SK-N-SH (cell line): ENCODE measurements around the gene DOHH.

Source experiments
- CTCF ChIP-seq: fragments of 200-600 bp; sonication (generic); IDR thresholded peaks from 2 replicates; pipeline ENCODE4 v1.6.1; 2017; ENCODE audit warnings: antibody characterized with exemption, mild to moderate bottlenecking, moderate library complexity
- EZH2phosphoT487 ChIP-seq: fragments of 200-600 bp; sonication (generic); IDR thresholded peaks from 2 replicates; pipeline ENCODE4 v1.6.1; 2017; ENCODE audit warnings: low read depth, mixed run types, mild to moderate bottlenecking, antibody characterized with exemption, moderate library complexity, borderline replicate concordance
- GATA2 ChIP-seq: sonication (generic); formaldehyde crosslinking; IDR thresholded peaks from 2 replicates; pipeline ENCODE4 v1.5.0; 2020; ENCODE audit warnings: mild to moderate bottlenecking, missing genetic modification reagents
- JUND ChIP-seq: IDR thresholded peaks from 2 replicates; pipeline ENCODE4 v1.4.0; 2012
- MAX ChIP-seq: IDR thresholded peaks from 2 replicates; pipeline ENCODE4 v1.4.0; 2012; ENCODE audit warnings: low read depth
- MEF2A ChIP-seq: IDR thresholded peaks from 2 replicates; pipeline ENCODE4 v1.4.0; 2012; ENCODE audit warnings: low read depth, borderline replicate concordance
- NFIC ChIP-seq: IDR thresholded peaks from 2 replicates; pipeline ENCODE4 v1.4.0; 2012; ENCODE audit warnings: borderline replicate concordance
- POLR2AphosphoS5 ChIP-seq: IDR thresholded peaks from 2 replicates; pipeline ENCODE4 v1.6.1; 2012; ENCODE audit warnings: low read depth, low read length
- RCOR1 ChIP-seq: fragments of 150-350 bp; IDR thresholded peaks from 2 replicates; pipeline ENCODE4 v1.6.1; 2017; ENCODE audit warnings: antibody characterized with exemption, low read length
- RFX5 ChIP-seq: IDR thresholded peaks from 2 replicates; pipeline ENCODE4 v1.6.1; 2012; ENCODE audit warnings: mild to moderate bottlenecking, improper control_type of control experiment, low read length
- SMC3 ChIP-seq: IDR thresholded peaks from 2 replicates; pipeline ENCODE4 v1.6.1; 2012; ENCODE audit warnings: low read depth, low read length, improper control_type of control experiment
- YY1 ChIP-seq: IDR thresholded peaks from 2 replicates; pipeline ENCODE4 v1.4.0; 2012; ENCODE audit warnings: low read depth, mild to moderate bottlenecking
- TF ChIP-seq, protein P1 (sequence below): IDR thresholded peaks from 2 replicates; pipeline ENCODE4 v1.6.1; 2012; ENCODE audit warnings: mild to moderate bottlenecking, low read depth, low read length, moderate library complexity
- TF ChIP-seq, protein P2 (sequence below): fragments of 150-350 bp; IDR thresholded peaks from 2 replicates; pipeline ENCODE4 v1.6.1; 2016; ENCODE audit warnings: mild to moderate bottlenecking, low read depth, low read length

DNA sequence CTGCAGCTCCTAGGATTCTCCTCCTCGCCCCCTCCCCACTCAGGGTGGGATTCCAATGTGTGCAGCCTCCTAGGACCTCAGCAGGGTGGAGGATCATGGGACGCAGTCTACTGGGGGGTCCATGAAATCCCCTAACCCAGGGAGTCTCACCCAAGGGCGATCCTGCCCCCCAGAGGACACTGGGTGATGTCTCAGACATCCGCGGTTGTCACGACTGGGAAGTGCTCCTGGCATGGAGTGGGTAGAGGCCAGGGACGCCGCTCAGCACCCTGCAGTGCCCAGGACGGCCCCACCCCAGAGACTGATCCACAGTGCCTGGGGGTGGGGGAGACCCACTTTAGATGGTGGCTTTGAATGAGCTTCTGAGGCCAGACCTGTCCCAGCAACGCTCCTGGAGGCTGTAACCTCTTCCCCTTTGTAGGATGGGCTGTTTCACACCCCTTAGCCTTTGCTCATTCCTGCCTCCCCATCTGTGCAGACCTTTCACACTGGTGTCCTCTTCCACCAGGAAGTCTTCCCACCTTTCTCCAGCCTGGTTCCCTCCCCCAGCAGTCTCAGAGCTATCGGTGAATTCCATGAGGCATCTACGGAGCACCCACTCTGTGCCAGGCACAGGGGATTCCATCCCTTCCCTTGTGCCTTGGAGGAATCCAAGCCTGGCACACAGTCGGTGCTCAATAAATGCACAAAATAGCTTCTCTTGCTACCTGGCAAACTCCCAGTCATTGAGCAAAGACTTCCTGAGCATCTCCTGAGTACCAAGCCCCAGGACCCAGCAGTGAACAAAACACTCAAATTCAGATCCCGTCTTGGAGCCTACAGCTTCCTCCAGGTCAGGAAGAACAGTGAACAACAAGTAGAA lies 30.6 kb downstream of the DOHH start:
- TF ChIP-seq CTCF (no peak), JUND (no peak), GATA2 (CRISPR knock-in tag) (no peak), EZH2phosphoT487 (no peak), SMC3 (no peak), POLR2AphosphoS5 (no peak; the same call in 1 of the 2 replicates), NFIC (no peak), MEF2A (no peak), RCOR1 (no peak), RFX5 (no peak), YY1 (no peak), MAX (no peak)
- TF ChIP-seq, protein P1, sequence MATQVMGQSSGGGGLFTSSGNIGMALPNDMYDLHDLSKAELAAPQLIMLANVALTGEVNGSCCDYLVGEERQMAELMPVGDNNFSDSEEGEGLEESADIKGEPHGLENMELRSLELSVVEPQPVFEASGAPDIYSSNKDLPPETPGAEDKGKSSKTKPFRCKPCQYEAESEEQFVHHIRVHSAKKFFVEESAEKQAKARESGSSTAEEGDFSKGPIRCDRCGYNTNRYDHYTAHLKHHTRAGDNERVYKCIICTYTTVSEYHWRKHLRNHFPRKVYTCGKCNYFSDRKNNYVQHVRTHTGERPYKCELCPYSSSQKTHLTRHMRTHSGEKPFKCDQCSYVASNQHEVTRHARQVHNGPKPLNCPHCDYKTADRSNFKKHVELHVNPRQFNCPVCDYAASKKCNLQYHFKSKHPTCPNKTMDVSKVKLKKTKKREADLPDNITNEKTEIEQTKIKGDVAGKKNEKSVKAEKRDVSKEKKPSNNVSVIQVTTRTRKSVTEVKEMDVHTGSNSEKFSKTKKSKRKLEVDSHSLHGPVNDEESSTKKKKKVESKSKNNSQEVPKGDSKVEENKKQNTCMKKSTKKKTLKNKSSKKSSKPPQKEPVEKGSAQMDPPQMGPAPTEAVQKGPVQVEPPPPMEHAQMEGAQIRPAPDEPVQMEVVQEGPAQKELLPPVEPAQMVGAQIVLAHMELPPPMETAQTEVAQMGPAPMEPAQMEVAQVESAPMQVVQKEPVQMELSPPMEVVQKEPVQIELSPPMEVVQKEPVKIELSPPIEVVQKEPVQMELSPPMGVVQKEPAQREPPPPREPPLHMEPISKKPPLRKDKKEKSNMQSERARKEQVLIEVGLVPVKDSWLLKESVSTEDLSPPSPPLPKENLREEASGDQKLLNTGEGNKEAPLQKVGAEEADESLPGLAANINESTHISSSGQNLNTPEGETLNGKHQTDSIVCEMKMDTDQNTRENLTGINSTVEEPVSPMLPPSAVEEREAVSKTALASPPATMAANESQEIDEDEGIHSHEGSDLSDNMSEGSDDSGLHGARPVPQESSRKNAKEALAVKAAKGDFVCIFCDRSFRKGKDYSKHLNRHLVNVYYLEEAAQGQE: no peak
- TF ChIP-seq, protein P2, sequence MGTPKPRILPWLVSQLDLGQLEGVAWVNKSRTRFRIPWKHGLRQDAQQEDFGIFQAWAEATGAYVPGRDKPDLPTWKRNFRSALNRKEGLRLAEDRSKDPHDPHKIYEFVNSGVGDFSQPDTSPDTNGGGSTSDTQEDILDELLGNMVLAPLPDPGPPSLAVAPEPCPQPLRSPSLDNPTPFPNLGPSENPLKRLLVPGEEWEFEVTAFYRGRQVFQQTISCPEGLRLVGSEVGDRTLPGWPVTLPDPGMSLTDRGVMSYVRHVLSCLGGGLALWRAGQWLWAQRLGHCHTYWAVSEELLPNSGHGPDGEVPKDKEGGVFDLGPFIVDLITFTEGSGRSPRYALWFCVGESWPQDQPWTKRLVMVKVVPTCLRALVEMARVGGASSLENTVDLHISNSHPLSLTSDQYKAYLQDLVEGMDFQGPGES: no peak
